Measurements from ENCODE around the gene FMNL1.

- TF ChIP-seq CTCF (IDR thresholded peaks at IDR 0.05) (no peak), POLR2A (IDR thresholded peaks at IDR 0.05) (no peak)
Observed at GRCh38 chr17:45189009-45189408, 32.7 kb upstream of the FMNL1 start.
